SK-N-MC (cell line): ENCODE measurements around the gene NHLRC2.

Experiments used
- DNase-seq: peaks from one replicate; pipeline ENCODE4 v3.0.0-alpha.2; 2011; ENCODE audit warnings: low read depth, low spot score
- H3K27ac ChIP-seq: fragments of 200-600 bp; sonication (generic); 2 replicates; pipeline ENCODE4 v1.5.1; 2016; ENCODE audit warnings: mixed run types
- H3K36me3 ChIP-seq: fragments of 200-600 bp; sonication (generic); 2 replicates; pipeline ENCODE4 v1.6.1; 2017; ENCODE audit warnings: antibody characterized with exemption, low read length, mixed read lengths; ENCODE audit not compliant: insufficient read depth
- H3K4me3 ChIP-seq: fragments of 200-600 bp; sonication (generic); 2 replicates; pipeline ENCODE4 v1.5.1; 2016
- H3K9ac ChIP-seq: fragments of 200-600 bp; sonication (generic); 2 replicates; pipeline ENCODE4 v1.8.0; 2017; ENCODE audit warnings: mixed run types, mixed read lengths; ENCODE audit not compliant: insufficient read length
- H3K9me3 ChIP-seq: fragments of 200-600 bp; sonication (generic); 2 replicates; pipeline ENCODE4 v1.6.1; 2017; ENCODE audit warnings: low read depth, mild to moderate bottlenecking, antibody characterized with exemption, low read length, moderate library complexity, mixed read lengths
- EZH2 ChIP-seq: fragments of 200-600 bp; sonication (generic); IDR thresholded peaks from one replicate; pipeline ENCODE4 v1.6.1; 2017; ENCODE audit warnings: antibody characterized with exemption
- FOXP2 ChIP-seq: optimal IDR thresholded peaks from 2 replicates; pipeline ENCODE3; 2011; ENCODE audit warnings: mild to moderate bottlenecking, moderate library complexity; ENCODE audit not compliant: insufficient read depth; ENCODE audit errors: extremely low read length, control extremely low read depth
- POLR2AphosphoS5 ChIP-seq: IDR thresholded peaks from 2 replicates; pipeline ENCODE4 v1.6.1; 2012; ENCODE audit warnings: mild to moderate bottlenecking, low read depth, low read length, borderline replicate concordance

Gene NHLRC2

DNA sequence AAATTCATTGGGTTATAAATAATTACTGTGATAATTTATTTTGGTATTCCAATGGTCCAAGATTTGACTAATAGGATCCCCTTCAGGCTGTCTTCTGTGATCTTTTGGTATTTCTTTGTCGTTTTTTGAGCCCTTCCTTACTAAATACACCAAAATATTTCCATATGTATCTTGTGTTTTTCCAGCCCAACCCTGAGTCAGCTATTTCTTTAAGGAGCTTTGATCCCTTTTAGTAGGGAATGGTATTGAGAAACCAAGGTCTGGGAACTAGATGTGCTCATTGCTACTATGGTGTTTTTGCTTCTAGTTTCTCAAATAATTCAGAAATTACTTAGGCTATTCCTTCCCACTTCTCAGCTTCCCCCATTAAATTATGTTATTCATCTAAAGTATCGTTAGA, 15.3 kb downstream of the NHLRC2 start:
- peaks cover 5% of the 10 kb centered on the region; the same call in 1 of the 2 replicates for H3K9me3 ChIP-seq
- no peak for DNase-seq
- H3K36me3 ChIP-seq = peaks cover 25% of the 10 kb centered on the region
- H3K27ac ChIP-seq = no peak overlapping the region
- H3K9ac ChIP-seq = no peak overlapping the region
- no peak overlapping the region for H3K4me3 ChIP-seq
- TF ChIP-seq FOXP2 (no peak), EZH2 (no peak), POLR2AphosphoS5 (no peak)

DNA sequence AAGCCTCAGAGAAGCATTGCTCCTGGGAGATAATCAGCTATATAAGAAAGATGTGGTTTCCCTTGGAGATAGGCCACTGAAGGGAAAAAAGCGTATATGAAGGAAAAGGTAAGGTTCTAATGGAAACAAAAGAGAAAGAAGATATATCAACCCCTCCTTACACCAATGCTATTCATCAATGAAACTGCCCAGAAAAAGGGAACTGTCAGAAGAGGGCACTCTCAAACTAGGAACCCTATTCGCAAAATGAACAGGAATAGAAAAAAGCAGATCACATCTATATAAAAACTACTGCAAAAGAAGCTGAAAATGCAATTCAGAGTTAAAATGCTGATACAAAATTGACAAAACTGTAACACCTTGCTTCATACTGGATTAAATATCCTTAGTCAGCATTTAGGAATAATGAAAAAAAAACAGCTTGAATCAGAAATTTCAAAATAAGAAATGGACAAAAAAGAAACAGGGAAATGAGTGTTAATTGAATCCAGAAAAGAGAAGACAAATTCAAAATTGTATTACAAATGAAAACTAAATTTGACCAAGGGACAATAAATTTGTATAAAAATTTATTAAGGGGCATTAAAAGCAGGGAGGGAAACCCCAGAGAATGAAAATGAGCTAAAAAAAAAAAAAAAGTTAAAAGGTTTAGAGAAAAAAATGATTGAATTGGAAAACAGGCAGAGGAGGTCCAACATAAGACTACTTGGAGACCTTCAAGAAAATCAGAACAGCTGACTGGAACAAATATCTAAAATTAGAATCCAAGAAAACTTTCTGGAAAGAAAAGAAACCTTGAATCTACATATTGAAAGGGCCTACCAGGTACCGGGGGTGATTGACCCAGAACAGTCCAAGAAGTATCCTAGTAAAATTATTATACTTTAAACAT, 17.9 kb downstream of the NHLRC2 start:
- Histone ChIP-seq H3K36me3 (peaks cover 28% of the 10 kb centered on the region), H3K9me3 (peaks cover 5% of the 10 kb centered on the region; the same call in 1 of the 2 replicates), H3K27ac (no peak overlapping the region), H3K9ac (no peak overlapping the region), H3K4me3 (no peak overlapping the region)
- TF ChIP-seq FOXP2 (no peak), EZH2 (no peak), POLR2AphosphoS5 (no peak)
- DNase-seq = no peak

DNA sequence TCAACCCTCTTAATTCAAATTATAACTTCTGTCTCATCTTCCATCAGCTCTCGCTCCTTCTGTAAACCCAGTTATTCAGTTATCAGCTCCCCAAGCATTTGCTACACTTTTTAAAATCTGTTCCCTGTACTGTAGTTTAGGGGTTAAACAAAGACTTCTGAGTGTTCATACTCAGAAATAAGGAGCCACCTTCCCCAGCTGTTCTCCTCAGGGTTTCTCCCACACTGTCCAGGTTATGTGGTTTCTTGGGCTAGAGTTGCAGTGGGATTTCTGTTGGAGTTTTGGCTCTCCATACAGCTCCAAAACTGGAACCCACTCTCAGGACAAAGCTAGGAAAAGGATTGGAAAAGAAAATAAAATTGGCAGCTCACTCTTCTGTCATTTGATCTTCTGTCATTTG, 20.8 kb downstream of the NHLRC2 start:
- TF ChIP-seq FOXP2 = no peak
- TF ChIP-seq EZH2 = no peak
- no peak for TF ChIP-seq POLR2AphosphoS5
- no peak for DNase-seq
- no peak overlapping the region for H3K9ac ChIP-seq
- H3K9me3 ChIP-seq = peaks cover 4% of the 10 kb centered on the region; the same call in 1 of the 2 replicates
- no peak overlapping the region for H3K27ac ChIP-seq
- peaks cover 26% of the 10 kb centered on the region for H3K36me3 ChIP-seq
- no peak overlapping the region for H3K4me3 ChIP-seq

DNA sequence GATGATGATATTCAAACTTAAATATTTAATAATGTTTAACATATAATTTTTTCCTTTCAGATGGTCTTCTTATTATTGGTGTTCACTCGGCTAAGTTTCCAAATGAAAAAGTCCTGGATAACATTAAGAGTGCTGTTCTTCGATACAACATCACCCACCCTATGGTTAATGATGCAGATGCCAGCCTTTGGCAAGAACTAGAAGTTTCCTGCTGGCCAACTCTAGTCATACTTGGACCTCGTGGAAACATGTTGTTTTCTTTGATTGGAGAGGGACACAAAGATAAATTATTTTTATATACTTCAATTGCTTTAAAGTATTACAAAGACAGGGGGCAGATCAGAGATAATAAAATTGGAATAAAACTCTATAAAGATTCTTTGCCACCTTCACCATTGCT, 22.0 kb downstream of the NHLRC2 start:
- no peaks in the 10 kb centered on the region for H3K9me3 ChIP-seq
- no peak overlapping the region for H3K27ac ChIP-seq
- peaks cover 17% of the 10 kb centered on the region for H3K36me3 ChIP-seq
- H3K9ac ChIP-seq = no peak overlapping the region
- H3K4me3 ChIP-seq = no peak overlapping the region
- TF ChIP-seq POLR2AphosphoS5 (no peak), FOXP2 (no peak), EZH2 (no peak)
- no peak for DNase-seq

DNA sequence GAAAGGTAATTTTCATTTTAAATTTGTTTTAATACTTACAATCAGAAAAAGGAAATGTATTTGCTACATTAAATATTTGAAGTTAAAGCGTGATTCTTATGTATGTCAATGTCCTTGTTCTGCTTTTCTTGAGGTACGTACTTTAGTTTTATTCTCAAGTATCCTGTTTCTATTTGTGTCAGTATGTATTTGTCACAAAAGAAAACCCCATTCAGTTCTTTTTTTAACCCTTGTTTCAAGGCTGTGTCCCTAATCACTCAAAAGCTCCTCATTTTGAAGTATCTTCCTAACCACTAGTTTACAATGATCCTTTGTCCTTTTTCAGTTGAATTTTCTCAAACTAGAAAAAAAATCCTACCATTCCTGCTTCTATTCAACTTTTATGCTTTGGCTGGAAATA, 25.2 kb downstream of the NHLRC2 start:
- H3K36me3 ChIP-seq = peaks cover 25% of the 10 kb centered on the region
- DNase-seq = no peak
- no peak overlapping the region for H3K9ac ChIP-seq

DNA sequence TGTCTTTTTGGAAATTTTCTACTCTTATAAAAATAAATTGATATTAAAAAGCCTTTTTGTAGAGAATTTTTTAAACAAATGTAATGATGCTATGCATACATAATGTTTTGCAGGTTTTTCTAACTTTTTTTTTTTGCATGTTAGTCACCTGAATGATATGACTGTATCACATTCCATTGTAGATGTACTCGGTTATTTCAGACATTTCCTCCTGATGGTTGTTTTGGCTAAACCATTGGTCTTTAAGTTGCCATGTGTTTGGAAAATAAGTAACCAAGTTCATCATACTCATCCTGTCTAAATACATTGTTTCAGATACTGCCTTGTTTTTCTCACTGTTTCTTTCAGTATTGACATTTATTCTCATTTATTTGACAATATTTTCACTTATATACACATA, 25.8 kb downstream of the NHLRC2 start:
- no peak for DNase-seq
- Histone ChIP-seq H3K9me3 (no peaks in the 10 kb centered on the region), H3K27ac (no peak overlapping the region), H3K36me3 (peaks cover 25% of the 10 kb centered on the region), H3K4me3 (no peak overlapping the region), H3K9ac (no peak overlapping the region)
- TF ChIP-seq POLR2AphosphoS5 (no peak), FOXP2 (no peak)

More for the DNA sequence above, 25.2 kb downstream of the NHLRC2 start:
- Histone ChIP-seq H3K4me3 (no peak overlapping the region), H3K9me3 (no peaks in the 10 kb centered on the region), H3K27ac (no peak overlapping the region)
- TF ChIP-seq FOXP2 = no peak
- no peak for TF ChIP-seq EZH2
- no peak for TF ChIP-seq POLR2AphosphoS5

DNA sequence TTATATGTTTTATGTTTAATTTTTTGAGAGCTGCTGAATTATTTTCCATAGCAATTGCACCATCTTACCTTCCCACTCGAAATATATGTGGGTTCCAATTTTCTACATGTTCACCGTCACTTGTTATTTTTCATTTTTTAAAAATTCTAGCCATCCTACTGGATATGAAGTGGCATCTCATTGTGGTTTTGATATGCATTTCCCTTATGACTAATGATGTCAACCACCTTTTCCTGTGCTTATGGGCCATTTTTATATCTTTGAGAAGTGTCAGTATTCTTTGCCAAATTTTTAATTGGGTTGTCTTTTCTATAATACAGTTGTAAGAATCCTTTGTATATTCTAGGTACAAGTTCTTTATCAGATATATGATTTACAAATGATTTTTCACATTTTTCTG, 27.8 kb downstream of the NHLRC2 start:
- no peak overlapping the region for H3K9ac ChIP-seq
- no peak for TF ChIP-seq FOXP2
- TF ChIP-seq POLR2AphosphoS5 = no peak
- no peak for TF ChIP-seq EZH2
- H3K36me3 ChIP-seq = peaks cover 40% of the 10 kb centered on the region
- no peak overlapping the region for H3K27ac ChIP-seq
- H3K9me3 ChIP-seq = no peaks in the 10 kb centered on the region
- H3K4me3 ChIP-seq = no peak overlapping the region
- DNase-seq = no peak

DNA sequence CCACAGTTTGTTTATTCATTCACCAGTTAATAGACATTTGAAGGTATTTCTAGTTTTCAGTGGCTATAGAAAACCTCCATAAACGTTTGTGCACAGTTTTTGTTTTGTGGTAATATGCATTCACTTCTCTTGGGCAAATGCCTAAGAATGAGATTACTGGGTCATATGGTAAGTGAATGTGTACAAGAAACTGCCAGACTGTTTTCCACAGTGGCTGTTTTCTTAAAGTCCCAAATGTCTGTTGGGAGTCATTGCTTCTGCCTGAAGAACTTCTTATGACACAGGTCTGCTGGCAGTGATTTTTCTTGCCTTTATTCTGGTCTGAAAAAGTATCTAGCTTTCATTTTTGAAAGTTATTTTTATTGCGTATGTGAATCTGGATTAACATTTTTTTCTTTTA, 35.5 kb downstream of the NHLRC2 start:
- no peak overlapping the region for H3K9ac ChIP-seq
- no peak overlapping the region for H3K27ac ChIP-seq
- H3K36me3 ChIP-seq = peaks cover 19% of the 10 kb centered on the region
- no peak for DNase-seq
- H3K9me3 ChIP-seq = no peaks in the 10 kb centered on the region
- TF ChIP-seq POLR2AphosphoS5 = no peak
- TF ChIP-seq EZH2 = no peak
- TF ChIP-seq FOXP2 = no peak
- no peak overlapping the region for H3K4me3 ChIP-seq
